HL-60 (cell line): Measurements from ENCODE around the gene USP20.
"Not testable (repeated sequence)": the region's sequence is repeated elsewhere in the genome, so short reads cannot be mapped to it uniquely, and the experiment has no call there.

Experiments
- DNase-seq, 2 experiments: peaks; one replicate each; pipeline ENCODE4 v3.0.0-alpha.2; 2010 to 2020; ENCODE audit warnings: low read depth in 1 of 2, low spot score in 1 of 2
- H3K27ac ChIP-seq: fragments of 250-450 bp; sonication (Bioruptor Pico); replicated peaks from 2 replicates; pipeline ENCODE4 v1.5.1; 2020; ENCODE audit warnings: mild to moderate bottlenecking, moderate library complexity
- H3K27me3 ChIP-seq: fragments of 250-450 bp; sonication (Bioruptor Pico); 2 replicates; pipeline ENCODE4 v1.5.1; 2021; ENCODE audit warnings: mild to moderate bottlenecking, moderate library complexity; ENCODE audit not compliant: insufficient read depth, poor library complexity, severe bottlenecking
- H3K4me3 ChIP-seq: replicated peaks from 2 replicates; pipeline ENCODE4 v1.5.1; 2011; ENCODE audit warnings: mild to moderate bottlenecking, control low read depth, low read length; ENCODE audit not compliant: insufficient read depth
- GABPA ChIP-seq: IDR thresholded peaks from 2 replicates; pipeline ENCODE4 v1.6.1; 2012; ENCODE audit warnings: low read depth
- POLR2AphosphoS5 ChIP-seq: IDR thresholded peaks from 2 replicates; pipeline ENCODE4 v1.6.1; 2012; ENCODE audit warnings: low read depth
- SPI1 ChIP-seq: IDR thresholded peaks from 2 replicates; pipeline ENCODE4 v1.6.1; 2012; ENCODE audit warnings: low read depth, mild to moderate bottlenecking, borderline replicate concordance
- TF ChIP-seq, protein P1 (sequence below): IDR thresholded peaks from one replicate; pipeline ENCODE4 v1.5.1; 2011; ENCODE audit warnings: low read length, control low read depth, inconsistent platforms; ENCODE audit not compliant: insufficient read depth
- TF ChIP-seq, protein P2 (sequence below): IDR thresholded peaks from 2 replicates; pipeline ENCODE4 v1.6.1; 2012; ENCODE audit warnings: low read depth; ENCODE audit not compliant: insufficient replicate concordance

USP20 gene

GRCh38 chr9:129888293-129889121, 53.2 kb downstream of the USP20 start:
- peak; percentile 96 for TF ChIP-seq SPI1
- TF ChIP-seq GABPA = peak; percentile 80
- TF ChIP-seq, protein P1, sequence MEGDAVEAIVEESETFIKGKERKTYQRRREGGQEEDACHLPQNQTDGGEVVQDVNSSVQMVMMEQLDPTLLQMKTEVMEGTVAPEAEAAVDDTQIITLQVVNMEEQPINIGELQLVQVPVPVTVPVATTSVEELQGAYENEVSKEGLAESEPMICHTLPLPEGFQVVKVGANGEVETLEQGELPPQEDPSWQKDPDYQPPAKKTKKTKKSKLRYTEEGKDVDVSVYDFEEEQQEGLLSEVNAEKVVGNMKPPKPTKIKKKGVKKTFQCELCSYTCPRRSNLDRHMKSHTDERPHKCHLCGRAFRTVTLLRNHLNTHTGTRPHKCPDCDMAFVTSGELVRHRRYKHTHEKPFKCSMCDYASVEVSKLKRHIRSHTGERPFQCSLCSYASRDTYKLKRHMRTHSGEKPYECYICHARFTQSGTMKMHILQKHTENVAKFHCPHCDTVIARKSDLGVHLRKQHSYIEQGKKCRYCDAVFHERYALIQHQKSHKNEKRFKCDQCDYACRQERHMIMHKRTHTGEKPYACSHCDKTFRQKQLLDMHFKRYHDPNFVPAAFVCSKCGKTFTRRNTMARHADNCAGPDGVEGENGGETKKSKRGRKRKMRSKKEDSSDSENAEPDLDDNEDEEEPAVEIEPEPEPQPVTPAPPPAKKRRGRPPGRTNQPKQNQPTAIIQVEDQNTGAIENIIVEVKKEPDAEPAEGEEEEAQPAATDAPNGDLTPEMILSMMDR = no peak
- TF ChIP-seq, protein P2, sequence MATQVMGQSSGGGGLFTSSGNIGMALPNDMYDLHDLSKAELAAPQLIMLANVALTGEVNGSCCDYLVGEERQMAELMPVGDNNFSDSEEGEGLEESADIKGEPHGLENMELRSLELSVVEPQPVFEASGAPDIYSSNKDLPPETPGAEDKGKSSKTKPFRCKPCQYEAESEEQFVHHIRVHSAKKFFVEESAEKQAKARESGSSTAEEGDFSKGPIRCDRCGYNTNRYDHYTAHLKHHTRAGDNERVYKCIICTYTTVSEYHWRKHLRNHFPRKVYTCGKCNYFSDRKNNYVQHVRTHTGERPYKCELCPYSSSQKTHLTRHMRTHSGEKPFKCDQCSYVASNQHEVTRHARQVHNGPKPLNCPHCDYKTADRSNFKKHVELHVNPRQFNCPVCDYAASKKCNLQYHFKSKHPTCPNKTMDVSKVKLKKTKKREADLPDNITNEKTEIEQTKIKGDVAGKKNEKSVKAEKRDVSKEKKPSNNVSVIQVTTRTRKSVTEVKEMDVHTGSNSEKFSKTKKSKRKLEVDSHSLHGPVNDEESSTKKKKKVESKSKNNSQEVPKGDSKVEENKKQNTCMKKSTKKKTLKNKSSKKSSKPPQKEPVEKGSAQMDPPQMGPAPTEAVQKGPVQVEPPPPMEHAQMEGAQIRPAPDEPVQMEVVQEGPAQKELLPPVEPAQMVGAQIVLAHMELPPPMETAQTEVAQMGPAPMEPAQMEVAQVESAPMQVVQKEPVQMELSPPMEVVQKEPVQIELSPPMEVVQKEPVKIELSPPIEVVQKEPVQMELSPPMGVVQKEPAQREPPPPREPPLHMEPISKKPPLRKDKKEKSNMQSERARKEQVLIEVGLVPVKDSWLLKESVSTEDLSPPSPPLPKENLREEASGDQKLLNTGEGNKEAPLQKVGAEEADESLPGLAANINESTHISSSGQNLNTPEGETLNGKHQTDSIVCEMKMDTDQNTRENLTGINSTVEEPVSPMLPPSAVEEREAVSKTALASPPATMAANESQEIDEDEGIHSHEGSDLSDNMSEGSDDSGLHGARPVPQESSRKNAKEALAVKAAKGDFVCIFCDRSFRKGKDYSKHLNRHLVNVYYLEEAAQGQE = peak; percentile 23
- TF ChIP-seq POLR2AphosphoS5 = peak; percentile 98
- Histone ChIP-seq H3K4me3 (peak overlapping the region; percentile 42), H3K27me3 (no peaks in the 10 kb centered on the region), H3K27ac (peak overlapping the region; percentile 94)
- DNase-seq = peak; percentile 97 to 99

GRCh38 chr9:129889122-129889940, 54.1 kb downstream of the USP20 start:
- Histone ChIP-seq H3K27ac (peak overlapping the region; percentile 94), H3K4me3 (peak overlapping the region; percentile 39), H3K27me3 (no peaks in the 10 kb centered on the region)
- TF ChIP-seq SPI1 = peak; percentile 96
- TF ChIP-seq POLR2AphosphoS5 = no peak; the same call in 1 of the 2 replicates
- TF ChIP-seq, protein P2 = no peak
- TF ChIP-seq, protein P1 = no peak
- DNase-seq = peak; percentile 50 to 80

DNA sequence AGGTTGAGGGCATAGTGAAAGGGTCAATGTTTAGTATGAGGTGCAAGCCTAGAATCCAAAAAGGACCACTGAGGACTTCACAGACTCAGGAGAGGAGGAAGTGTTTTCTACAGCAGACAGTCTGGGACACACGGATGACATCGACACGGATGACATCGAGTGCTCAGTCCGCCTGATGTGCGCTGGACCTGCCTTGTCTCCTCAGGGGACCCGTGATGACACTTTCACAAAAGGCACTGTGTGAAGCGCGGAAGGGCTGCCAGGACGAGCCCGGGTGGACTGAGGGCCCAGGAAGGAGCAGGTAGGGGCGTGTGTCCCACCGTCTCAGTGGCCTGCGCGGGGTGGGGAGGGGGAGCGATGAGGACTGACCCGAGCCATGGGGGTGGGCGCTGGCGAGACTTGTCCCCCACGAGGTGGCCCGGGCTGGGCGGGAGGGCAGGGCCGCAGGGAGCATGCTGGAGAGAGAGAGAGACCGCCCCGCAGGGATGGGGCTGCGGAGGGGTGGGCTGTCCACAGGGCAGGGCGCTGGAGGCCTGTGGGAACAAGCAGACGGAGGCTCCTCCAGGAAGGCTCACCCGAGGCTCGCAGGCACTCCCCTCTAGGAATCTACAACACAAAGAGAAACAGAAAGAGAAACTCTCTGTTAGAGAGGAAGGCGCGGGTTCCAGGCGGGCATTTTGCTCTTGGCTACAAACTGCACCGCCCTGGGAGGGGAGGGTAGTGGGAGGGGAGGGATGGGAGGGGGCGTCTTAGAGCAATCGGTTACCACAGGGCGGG, 54.9 kb downstream of the USP20 start:
- no peaks in the 10 kb centered on the region for H3K27me3 ChIP-seq
- TF ChIP-seq POLR2AphosphoS5 (no peak; the same call in none of the 2 replicates), SPI1 (peak; percentile 16; the same call in 1 of the 2 replicates)
- DNase-seq = peak; percentile 64 to 93
- H3K27ac ChIP-seq = peak overlapping the region; percentile 94
- peak overlapping the region; percentile 39 for H3K4me3 ChIP-seq

DNA sequence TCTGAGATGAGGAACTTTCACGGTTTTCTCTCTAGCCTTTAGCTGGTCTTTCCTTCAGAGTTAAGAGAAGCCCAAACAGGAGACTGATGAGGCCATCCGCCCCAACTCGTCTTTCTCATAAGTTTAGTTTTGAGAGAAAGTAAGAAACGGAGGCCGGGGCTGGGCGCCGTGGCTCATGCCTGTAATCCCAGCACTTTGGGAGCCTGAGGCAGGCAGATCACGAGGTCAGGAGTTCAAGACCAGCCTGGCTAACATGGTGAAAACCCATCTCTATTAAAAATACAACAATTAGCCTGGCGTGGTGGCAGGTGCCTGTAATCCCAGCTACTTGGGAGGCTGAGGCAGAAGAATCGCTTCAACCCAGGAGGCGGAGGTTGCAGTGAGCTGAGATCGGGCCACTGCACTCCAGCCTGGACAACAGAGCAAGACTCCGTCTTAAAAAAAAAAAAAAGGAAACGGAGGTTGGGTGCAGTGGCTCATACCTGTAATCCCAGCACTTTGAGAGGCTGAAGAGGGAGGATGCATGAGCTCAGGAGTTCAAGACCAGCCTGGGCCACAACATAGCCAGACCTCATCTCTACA, 55.6 kb downstream of the USP20 start:
- Histone ChIP-seq H3K4me3 (peak overlapping the region; percentile 39), H3K27ac (peak overlapping the region; percentile 94)
- DNase-seq, H3K27me3 ChIP-seq: not testable (repeated sequence)
